Activated T-cell treated with anti-CD3 and anti-CD28 coated beads for 24 hours (primary cell): ENCODE data around the gene ARHGAP10.
"Not testable (repeated sequence)": the region's sequence is repeated elsewhere in the genome, so short reads cannot be mapped to it uniquely, and the experiment has no call there.

Source experiments
- DNase-seq: peaks from one replicate; pipeline ENCODE4 v3.0.0-alpha.2; 2020; ENCODE audit warnings: low read depth

The ARHGAP10 gene

GRCh38 chr4:147853706-147854105 is 121.8 kb downstream of the ARHGAP10 start:
- DNase-seq, result no peak

GRCh38 chr4:147854154-147854553 is 122.3 kb downstream of the ARHGAP10 start:
- DNase-seq, result no peak

GRCh38 chr4:147855571-147856009 is 123.7 kb downstream of the ARHGAP10 start:
- no peak for DNase-seq

- DNase-seq, result no peak
These were observed 129.1 kb downstream of the ARHGAP10 start for GRCh38 chr4:147860960-147861359.

- no peak for DNase-seq
These were observed 130.3 kb downstream of the ARHGAP10 start for GRCh38 chr4:147862043-147862692.

- DNase-seq, result no peak
These were observed 131.3 kb downstream of the ARHGAP10 start for GRCh38 chr4:147863111-147863747.

GRCh38 chr4:147863808-147864472 is 132.1 kb downstream of the ARHGAP10 start:
- DNase-seq, result no peak

GRCh38 chr4:147864607-147865006 is 132.7 kb downstream of the ARHGAP10 start:
- no peak for DNase-seq

- no peak for DNase-seq
These were observed 134.0 kb downstream of the ARHGAP10 start for GRCh38 chr4:147865926-147866325.

GRCh38 chr4:147866532-147867271 is 134.8 kb downstream of the ARHGAP10 start:
- DNase-seq, result peak; percentile 85

GRCh38 chr4:147874109-147874508 is 142.2 kb downstream of the ARHGAP10 start:
- no peak for DNase-seq

GRCh38 chr4:147877308-147877771 is 145.5 kb downstream of the ARHGAP10 start:
- no peak for DNase-seq

GRCh38 chr4:147879676-147880075 is 147.8 kb downstream of the ARHGAP10 start:
- no peak for DNase-seq

- DNase-seq, result no peak
These were observed 148.6 kb downstream of the ARHGAP10 start for GRCh38 chr4:147880511-147880910.

- no peak for DNase-seq
These were observed 152.6 kb downstream of the ARHGAP10 start for GRCh38 chr4:147884536-147884935.

- DNase-seq, result not testable (repeated sequence)
These were observed 153.3 kb downstream of the ARHGAP10 start for GRCh38 chr4:147885216-147885615.

GRCh38 chr4:147891476-147892115 is 159.7 kb downstream of the ARHGAP10 start:
- DNase-seq, result no peak

- no peak for DNase-seq
These were observed 167.6 kb downstream of the ARHGAP10 start for GRCh38 chr4:147899512-147899911.

- no peak for DNase-seq
These were observed 169.5 kb downstream of the ARHGAP10 start for GRCh38 chr4:147901388-147901787.

- no peak for DNase-seq
These were observed 170.0 kb downstream of the ARHGAP10 start for GRCh38 chr4:147901916-147902315.

GRCh38 chr4:147909225-147909624 is 177.3 kb downstream of the ARHGAP10 start:
- no peak for DNase-seq

GRCh38 chr4:147910315-147910714 is 178.4 kb downstream of the ARHGAP10 start:
- no peak for DNase-seq
